ENCODE measurements around the gene TNIK.

Gene TNIK

DNA sequence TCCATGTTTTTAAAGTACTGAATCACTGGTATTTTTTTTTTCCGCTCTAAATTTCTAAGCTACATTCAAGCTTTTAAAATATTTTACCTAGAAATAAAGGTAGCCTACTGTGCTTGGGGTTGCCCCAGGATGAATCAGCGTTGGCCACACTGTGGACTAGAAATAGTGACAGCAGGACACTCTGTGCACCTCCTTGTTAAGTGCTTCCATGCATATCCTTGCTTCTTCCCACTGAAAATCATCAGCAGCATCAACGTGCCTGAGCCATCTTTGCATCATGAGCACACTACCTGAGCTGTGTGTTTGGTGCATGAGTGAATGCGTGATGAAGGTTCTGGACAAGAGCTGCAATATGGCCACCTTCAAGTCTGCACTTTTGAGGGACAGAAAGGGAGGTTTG is 291.7 kb downstream of the TNIK start:
- no peak for DNase-seq (ENCODE audit: low read depth, low spot score)

- DNase-seq (ENCODE audit: low read depth, low spot score), result no peak
These were observed 292.1 kb downstream of the TNIK start for GRCh38 chr3:171168086-171168485.

- no peak for DNase-seq (ENCODE audit: low read depth, low spot score)
These were observed 294.2 kb downstream of the TNIK start for GRCh38 chr3:171165983-171166382.

GRCh38 chr3:171165499-171165921 is 294.7 kb downstream of the TNIK start:
- DNase-seq (ENCODE audit: low read depth, low spot score), result no peak

- no peak for DNase-seq (ENCODE audit: low read depth, low spot score)
These were observed 296.1 kb downstream of the TNIK start for GRCh38 chr3:171164067-171164465.

- no peak for DNase-seq (ENCODE audit: low read depth, low spot score)
These were observed 296.8 kb downstream of the TNIK start for GRCh38 chr3:171163101-171164066.

DNA sequence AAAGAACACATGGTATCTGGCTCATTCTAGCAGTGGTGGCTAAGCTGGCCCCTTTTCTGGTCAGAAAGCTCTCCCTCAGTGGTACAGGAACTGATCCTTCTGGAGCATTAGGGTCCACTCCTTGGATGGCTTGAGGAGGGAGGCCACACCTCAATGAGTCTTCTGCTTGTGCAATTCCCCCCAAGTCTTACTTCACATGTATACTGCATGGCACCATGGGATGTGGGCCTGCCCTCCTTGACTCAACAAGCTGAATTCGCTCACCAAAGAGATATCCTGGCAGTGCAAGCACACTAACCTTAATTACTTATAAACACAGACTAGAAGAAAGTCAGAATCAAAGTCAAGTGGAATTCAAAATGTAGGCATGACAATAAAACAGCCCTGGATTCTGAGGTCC is 299.9 kb downstream of the TNIK start:
- no peak for DNase-seq (ENCODE audit: low read depth, low spot score)

- DNase-seq (ENCODE audit: low read depth, low spot score), result no peak
These were observed 300.4 kb downstream of the TNIK start for GRCh38 chr3:171159822-171160157.

DNA sequence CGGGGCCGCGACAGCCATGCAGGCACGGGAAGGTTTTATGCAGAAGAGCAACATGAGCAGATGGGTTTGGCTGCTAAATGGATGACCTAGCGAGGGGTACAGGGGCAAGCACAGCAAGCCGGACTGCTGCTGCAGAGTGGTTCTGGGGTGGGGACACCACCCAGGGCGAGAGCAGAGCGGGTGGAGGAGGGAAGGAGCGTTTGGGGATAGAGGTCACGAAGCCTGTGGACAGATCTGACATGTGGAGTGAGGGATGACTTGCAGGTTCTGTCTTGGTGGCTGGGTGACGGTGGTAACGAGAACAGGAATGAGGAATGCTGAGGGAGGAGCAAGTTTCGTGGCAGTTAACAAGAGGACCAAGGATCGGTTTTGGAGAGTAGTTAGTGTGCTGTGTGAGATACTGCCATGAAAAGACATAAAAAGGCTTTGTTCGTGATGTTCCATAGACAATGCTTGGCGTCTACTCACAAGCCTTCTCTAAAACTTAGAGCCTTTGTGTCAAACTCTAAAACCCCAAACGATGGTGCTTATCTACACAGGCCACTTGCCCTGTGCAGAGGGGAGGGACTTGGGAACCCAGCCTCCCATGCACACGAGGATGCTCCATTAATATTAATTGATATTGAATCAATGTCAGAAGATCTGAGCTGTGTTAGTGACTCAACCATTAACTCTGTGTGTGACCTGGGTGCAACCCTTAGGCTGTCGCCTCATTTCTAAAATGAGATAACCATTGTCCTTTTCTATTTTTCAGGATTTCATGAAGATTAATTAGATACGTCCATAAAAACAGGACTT is 301.0 kb downstream of the TNIK start:
- no peak for DNase-seq (ENCODE audit: low read depth, low spot score)

DNA sequence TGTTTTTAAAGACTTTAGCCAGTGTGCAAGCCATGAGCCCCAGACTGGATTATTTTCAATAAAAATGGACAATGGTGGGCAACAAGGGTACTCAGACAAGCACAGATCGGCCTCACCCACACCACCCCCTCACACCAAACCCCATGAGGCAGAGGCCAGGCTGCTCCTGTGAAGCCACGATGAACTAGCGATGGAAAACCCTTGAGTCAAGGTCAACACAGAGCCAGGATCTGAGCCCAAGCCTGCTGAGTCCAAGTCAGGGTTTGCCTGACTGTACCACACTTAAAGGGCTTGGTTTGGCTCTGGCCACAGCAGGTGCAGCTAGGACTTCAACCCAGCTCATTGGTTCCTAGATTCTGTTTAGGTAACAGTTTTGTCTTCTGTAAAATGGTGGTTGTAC is 302.2 kb downstream of the TNIK start:
- no peak for DNase-seq (ENCODE audit: low read depth, low spot score)

- no peak for DNase-seq (ENCODE audit: low read depth, low spot score)
These were observed 302.9 kb downstream of the TNIK start for GRCh38 chr3:171157286-171157685.

- no peak for DNase-seq (ENCODE audit: low read depth, low spot score)
These were observed 303.7 kb downstream of the TNIK start for GRCh38 chr3:171156401-171157010.

- DNase-seq (ENCODE audit: low read depth, low spot score), result no peak
These were observed 305.0 kb downstream of the TNIK start for GRCh38 chr3:171155122-171155700.

DNA sequence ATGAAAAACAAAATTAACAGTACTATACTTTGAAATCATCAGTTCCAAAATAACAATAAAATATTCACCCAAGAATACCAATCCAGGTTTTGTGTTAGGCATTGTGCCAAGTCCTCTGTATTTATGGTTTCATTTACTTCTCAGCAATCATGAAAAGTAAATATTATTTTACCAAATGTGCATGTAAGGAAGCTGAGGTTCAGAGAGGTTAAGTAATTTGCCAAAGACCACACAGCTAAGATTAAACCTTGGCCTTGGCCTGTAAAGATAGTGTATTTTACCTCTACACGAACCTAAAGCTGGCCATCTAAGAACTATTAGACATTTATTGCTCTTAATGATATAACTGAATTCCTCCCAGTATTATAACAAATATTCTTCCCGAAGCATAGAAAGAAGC is 309.3 kb downstream of the TNIK start:
- no peak for DNase-seq (ENCODE audit: low read depth, low spot score)

- DNase-seq (ENCODE audit: low read depth, low spot score), result no peak
These were observed 310.6 kb downstream of the TNIK start for GRCh38 chr3:171149526-171150116.

GRCh38 chr3:171145798-171146197 is 314.4 kb downstream of the TNIK start:
- DNase-seq (ENCODE audit: low read depth, low spot score), result no peak

DNA sequence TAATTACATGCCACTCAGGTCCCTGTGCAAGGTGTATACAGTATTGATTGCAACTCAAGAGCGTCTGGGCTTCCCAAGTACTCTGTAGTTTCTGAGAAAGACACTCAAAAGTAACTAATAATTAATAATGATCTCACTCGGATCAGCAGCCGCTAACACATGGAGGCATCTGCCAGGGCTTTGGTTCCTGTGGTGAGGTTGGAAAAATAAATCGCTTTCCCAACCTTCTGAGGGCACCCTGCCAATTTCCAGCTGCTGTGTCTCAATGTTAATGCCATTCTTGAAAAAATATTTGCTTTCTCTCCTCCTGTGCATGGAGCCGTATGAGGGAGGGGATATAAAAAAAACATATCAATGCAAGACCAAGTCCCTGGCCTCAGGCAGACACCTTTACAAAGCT is 317.2 kb downstream of the TNIK start:
- no peak for DNase-seq (ENCODE audit: low read depth, low spot score)

- no peak for DNase-seq (ENCODE audit: low read depth, low spot score)
These were observed 320.0 kb downstream of the TNIK start for GRCh38 chr3:171140246-171140645.

DNA sequence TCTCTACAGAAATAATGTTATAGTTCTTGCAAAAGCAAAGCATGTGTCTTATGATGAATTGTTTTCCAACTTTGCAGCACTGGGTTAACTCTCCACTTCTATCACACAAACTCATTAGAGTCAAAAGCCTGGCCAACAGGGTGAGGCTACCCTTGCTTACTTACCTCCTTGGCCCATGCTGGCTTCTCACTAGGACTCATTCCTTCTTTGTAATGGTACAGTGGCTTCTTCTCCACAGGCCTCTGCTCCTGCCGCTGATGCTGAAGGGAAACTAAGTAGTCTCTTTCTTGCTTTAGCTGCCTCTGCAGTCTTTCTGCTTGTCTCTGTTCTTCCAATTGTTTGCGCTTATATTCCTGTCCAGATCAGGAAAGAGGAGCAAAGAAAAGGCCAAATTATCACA is 322.2 kb downstream of the TNIK start:
- DNase-seq (ENCODE audit: low read depth, low spot score), result no peak

- no peak for DNase-seq (ENCODE audit: low read depth, low spot score)
These were observed 324.7 kb downstream of the TNIK start for GRCh38 chr3:171135549-171135948.

- no peak for DNase-seq (ENCODE audit: low read depth, low spot score)
These were observed 326.2 kb downstream of the TNIK start for GRCh38 chr3:171133796-171134569.

Data from activated CD4-positive, CD25-positive, alpha-beta regulatory T cell treated with anti-CD3 and anti-CD28 coated beads, Interleukin-2, amount 50 U/mL, for 16 hours (primary cell).